ENCODE data around the gene MAML1.

Gene MAML1

GRCh38 chr5:179812135-179812825 lies 79.7 kb downstream of the MAML1 start:
- DNase-seq (ENCODE audit: low read depth): no peak
- no peak overlapping the region for H3K4me3 ChIP-seq (ENCODE audit: low read length)
- TF ChIP-seq CTCF (conservative IDR thresholded peaks at IDR 0.05; ENCODE audit: low read length): no peak

GRCh38 chr5:179812997-179813607 lies 80.5 kb downstream of the MAML1 start:
- DNase-seq (ENCODE audit: low read depth): no peak
- H3K4me3 ChIP-seq (ENCODE audit: low read length): no peak overlapping the region
- TF ChIP-seq CTCF (conservative IDR thresholded peaks at IDR 0.05; ENCODE audit: low read length): no peak

GRCh38 chr5:179814090-179814489 lies 81.5 kb downstream of the MAML1 start:
- no peak for DNase-seq (ENCODE audit: low read depth)
- no peak overlapping the region for H3K4me3 ChIP-seq (ENCODE audit: low read length)
- no peak for TF ChIP-seq CTCF (conservative IDR thresholded peaks at IDR 0.05; ENCODE audit: low read length)

GRCh38 chr5:179815491-179816249 lies 83.0 kb downstream of the MAML1 start:
- no peak overlapping the region for H3K4me3 ChIP-seq (ENCODE audit: low read length)
- TF ChIP-seq CTCF (conservative IDR thresholded peaks at IDR 0.05; ENCODE audit: low read length): no peak
- DNase-seq (ENCODE audit: low read depth): no peak

- peak overlapping the region; percentile 37 for H3K4me3 ChIP-seq (ENCODE audit: low read length)
- no peak for TF ChIP-seq CTCF (conservative IDR thresholded peaks at IDR 0.05; ENCODE audit: low read length)
- no peak for DNase-seq (ENCODE audit: low read depth)
Measured at GRCh38 chr5:179816401-179816795, 83.8 kb downstream of the MAML1 start.

- peak overlapping the region; percentile 37 for H3K4me3 ChIP-seq (ENCODE audit: low read length)
- DNase-seq (ENCODE audit: low read depth): no peak
Measured at GRCh38 chr5:179816796-179817469, 84.3 kb downstream of the MAML1 start.

More at GRCh38 chr5:179816796-179817469, 84.3 kb downstream of the MAML1 start:
- TF ChIP-seq CTCF (conservative IDR thresholded peaks at IDR 0.05; ENCODE audit: low read length): no peak
